Measurements from ENCODE around the gene LRBA.

The LRBA gene

DNA sequence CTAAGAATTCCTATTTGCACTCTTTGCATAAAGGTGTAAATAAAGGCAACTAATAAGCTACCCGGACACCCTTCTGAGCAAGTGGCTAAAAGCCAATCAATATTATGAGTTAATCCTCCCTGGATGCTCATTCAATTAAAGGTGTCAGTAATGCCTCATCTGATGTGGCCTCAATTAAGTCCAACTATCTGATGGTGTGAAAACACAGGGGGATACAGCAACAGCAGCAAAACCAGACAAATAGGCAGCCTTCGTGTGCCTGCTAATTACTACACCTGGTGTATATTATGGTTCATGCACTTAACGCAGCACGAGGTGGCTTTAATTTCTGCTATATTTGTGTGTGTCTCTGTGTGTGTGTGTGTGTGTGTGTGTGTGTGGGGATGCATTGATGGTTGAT is 692.4 kb downstream of the LRBA start:
- no peak for DNase-seq (ENCODE audit: low spot score)

DNA sequence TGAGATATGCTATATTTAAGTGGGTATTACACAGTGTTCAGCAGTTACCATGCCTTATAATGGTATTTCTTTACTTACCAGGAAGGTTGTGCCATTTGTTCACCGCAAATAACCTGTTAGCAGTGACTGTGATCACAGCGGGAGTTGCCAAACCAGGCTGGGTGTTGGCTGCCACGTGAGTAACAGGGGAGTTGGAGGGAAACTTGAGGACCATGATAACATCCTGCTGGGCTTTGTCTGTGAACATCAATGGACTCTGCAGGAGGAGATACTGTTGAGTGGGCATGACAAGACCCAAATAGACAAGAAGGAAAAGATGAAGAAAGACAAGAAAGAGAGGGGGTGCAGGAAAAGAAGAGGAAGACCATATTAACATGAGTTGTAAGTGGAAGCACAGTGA is 694.0 kb downstream of the LRBA start:
- no peak for DNase-seq (ENCODE audit: low spot score)

DNA sequence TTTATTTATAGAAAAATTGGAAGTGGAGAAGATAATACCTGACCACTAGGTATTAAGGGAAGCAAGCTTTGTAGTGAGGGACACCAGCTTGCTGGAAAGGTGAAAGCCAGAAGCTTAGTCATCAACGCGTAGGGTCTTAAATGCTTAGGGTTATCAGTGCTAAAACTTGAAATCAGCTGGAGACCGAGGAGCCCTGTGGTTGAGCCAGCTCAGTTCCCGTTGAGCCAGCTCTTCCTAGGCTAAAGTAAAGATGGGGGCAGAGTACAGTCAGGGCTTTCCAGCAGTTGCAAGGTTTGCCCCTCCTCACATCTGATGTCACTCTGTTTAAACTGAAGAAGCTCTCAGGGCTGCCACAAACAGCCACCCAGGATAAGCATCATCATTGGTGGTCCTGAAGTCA is 696.1 kb downstream of the LRBA start:
- no peak for DNase-seq (ENCODE audit: low spot score)

DNA sequence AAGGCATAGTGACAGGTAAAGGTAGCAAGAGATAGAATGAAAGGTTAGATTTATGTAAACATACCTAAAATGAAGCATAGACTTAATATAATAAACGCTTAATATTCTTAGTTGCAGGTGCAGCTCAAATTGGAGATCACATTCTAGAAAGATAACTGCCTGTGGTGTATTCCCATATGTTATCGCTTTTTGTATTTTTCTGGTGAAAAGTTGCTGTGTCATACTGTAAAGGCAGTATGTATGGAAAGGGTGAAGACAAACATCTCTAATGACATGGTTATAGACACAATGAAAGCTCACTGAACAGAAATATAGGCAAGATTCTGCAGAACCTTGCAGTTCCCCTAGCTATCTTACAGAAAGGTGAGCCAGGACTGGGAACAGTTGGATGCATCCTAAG is 696.6 kb downstream of the LRBA start:
- no peak for DNase-seq (ENCODE audit: low spot score)

DNA sequence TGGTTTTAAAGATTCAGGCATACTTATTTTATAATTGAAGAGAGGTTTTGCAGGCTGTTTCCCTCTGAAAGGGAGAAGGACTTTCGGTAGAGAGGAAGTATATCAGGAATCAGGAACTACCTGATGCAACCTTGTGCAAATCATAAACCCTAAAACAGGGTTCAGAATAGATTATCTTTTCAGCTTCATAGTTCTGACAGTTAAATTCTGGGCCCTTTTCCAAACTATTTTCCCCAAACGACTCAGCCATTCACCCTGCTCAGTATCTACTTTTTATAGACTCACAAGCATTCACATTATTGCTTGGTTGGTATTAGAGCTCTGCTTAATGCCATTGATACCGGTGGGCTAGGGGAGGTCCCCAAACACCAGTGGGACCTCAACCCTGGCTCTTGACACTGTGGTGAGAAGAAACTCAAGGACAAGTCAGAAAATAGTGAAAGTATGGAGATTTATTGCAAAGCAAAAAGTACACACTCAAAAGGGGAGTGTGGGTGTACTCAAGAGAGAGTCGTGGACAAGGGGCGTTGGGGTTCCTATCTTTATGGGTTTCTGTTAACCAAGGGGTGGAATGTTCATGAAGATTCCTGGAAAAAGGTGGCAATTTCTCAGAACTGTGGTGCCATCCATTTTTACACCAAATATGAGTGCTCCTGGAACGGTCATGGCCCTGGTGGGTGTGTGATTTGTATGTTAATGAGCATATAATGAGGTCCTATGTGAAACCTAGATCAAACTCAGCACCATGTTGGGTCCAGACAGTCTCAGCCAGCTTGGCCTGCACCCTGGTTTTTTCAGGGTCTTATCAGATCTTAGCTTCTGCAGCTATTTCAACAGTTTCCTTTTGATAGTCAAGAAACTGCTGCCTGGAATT is 698.5 kb downstream of the LRBA start:
- DNase-seq (ENCODE audit: low spot score) = no peak

DNA sequence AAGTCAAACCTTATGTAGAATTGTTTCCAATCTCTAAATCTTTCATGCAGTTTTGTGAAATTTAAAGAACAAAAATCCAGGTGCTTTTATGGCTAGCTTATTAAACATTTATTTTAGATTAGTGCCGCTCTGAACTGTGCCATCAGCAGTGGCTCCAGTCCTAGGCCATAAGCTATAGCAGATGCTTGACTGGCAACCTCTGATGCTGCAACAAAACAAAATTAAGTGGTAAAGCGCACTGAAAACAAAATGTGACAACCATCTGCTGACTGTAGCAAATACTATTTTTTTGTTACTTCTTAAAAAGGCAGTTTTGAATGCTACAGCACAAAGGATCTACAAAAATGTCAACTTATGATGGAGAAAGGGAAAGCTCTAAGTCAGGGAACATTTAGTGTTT is 699.4 kb downstream of the LRBA start:
- DNase-seq (ENCODE audit: low spot score) = no peak

DNA sequence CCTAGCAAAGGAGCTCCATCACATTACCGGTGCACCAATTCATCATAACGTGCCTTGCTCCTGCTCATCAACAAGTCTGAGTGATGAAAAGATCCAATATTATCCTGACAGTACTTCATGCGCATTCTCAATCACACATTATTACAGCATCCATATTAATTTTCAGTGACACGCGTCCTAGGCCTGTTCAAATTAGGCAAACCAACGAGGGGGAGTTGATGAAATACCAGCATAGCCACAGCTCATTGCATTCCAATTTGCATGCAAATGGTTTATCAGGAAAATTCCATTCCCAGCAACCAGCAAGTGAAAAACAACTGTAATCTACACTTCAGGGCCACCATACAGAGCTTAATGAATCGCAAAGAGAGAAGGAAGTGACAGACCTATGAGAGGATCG is 699.9 kb downstream of the LRBA start:
- DNase-seq (ENCODE audit: low spot score) = no peak

DNA sequence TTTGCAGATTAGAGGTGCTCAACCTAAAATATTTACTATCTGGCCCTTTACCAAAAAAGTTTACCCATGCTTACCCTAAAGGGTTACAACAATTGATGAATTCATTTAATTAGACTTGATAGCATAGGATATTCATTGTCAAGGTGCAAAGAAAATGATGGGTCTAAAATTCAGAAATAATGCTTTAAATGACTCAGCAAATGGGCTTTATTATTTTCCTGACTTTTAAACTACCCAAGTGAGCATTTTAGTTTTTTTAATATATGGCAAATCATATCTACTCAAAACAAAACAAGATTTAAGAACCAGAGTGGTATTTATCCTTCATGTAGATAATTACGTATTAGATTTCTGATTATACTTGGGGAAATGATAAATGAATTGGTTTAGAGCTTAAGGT is 701.1 kb downstream of the LRBA start:
- DNase-seq (ENCODE audit: low spot score) = no peak

DNA sequence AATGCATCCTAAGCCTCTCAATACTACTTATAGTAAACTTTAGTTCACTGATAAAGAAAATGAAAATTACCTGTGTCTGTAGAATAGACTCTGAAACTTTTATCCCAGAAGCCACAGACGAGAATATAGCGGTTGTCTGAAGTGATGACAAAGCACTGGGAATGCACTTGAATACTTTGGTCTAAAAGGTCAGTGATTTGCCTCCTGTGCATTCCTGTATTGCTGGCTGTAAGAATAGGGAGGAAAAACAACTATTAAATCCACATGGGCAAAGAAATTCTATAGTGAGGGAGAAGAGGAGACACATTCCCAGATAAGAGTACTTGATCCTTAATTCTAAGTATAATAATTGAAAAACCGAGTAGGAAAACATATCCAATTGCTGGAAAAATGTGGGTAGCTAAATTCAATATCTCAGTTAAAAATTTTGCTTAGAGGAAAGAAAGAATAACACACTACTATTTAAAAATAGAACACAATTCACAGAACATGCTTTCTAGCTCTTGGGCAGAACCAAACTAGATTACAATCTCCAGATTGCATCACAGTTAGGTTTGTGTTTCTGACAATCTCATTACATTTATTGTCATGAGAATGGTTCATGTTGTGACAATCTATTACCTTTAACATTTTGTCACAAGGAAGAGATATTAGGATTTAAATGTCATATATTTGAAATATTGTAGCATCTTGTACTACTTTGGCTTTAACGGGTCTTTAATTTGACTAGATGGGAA is 704.8 kb downstream of the LRBA start:
- no peak for DNase-seq (ENCODE audit: low spot score)

DNA sequence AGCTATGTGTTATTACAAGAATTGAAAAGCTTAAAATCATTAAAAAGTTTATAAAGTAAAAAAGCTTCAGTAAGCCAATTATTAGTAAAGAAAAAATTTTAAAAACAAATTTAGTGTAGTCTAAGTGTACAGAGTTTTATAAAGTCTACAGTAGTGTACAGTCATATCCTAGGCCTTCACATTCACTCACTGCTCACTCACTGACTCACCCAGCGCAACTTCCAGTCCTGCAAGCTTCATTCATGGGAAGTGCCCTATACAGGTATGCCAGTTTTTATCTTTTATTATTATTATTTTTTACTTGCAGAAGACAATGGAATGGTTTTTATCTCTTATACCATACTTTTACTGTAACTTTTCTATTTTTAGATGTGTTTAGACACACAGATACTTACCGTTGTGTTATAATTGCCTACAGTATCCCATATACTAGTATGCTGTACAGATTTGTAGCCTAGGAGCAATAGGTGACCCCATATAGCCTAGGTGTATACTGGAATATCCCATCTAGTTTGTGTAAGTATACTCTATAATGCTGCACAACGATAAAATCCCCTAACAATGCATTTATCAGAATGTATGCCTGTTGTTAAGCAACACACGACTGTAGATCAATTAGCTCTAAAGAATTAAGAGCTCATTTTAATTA is 706.1 kb downstream of the LRBA start:
- DNase-seq (ENCODE audit: low spot score) = no peak

DNA sequence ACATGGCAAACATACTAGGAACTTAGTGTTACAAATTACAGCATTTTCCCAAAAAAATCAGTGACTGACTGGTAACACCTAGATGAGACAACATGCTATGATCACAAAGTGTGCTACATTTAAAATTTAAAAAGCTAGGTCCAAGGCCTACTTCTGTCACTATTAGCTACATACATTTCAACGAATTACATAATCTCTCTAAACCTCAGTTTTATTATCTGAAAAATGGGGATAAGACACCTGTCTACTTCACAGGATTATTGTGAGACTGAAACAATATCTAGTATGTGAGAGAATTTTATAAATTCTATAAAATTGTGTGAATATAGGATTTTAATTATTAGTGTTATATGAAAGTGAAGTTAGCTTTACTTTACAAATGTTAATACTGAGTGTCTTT is 708.4 kb downstream of the LRBA start:
- DNase-seq (ENCODE audit: low spot score) = no peak

DNA sequence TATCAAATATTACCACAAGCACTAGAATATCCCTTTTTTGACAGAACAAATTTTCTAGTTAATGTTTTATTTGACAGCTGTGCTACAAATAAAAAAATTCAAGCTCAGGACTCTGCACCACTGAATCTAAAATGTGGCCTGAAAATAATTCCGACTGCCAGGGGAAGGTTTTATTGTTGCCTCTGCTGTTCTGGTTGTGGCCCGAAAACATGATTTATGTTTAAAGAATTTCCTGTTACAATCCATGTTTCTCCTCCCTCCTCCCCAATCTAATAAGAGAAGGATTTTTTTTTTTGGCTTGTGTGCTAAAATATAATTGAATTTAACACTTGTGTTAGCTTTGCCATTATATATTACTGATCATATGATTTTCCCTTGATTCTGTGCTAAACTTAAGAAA is 709.1 kb downstream of the LRBA start:
- no peak for DNase-seq (ENCODE audit: low spot score)

DNA sequence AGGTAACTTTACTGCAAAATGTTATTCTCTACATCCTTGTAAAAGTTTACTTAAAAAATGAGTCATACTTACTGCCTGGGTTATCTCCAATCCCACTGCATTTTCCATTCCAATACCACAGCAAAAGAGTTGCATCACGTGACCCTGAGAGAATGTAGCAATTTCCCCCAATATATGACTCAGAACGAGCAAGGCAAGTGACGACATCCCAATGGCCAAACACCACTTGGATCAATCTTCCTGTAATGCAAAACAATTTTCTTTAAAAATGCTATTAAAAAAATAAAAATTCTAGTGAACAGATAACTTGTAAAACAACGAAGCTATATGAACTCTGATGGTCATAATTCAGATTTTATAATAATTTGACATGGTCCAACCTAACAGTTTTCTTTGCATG is 712.5 kb downstream of the LRBA start:
- DNase-seq (ENCODE audit: low spot score) = peak; percentile 1

DNA sequence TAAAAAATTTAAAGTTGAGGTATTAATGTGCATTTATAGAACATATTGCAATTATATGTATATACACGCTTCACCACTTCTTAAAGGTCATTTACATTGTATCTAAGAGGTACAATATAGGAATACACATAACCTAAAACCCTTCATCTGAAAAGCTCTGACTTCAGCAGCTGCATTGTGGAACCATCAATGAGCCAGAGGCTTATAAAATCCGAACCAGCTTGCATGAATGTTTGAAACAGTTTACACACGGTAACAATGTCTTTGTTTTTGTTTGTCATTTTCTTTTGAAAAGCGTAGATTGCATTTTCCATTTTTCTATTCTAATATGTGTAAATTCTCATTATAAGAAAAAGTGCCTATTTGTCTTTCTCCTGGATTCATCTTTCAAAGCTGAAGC is 715.3 kb downstream of the LRBA start:
- no peak for DNase-seq (ENCODE audit: low spot score)

DNA sequence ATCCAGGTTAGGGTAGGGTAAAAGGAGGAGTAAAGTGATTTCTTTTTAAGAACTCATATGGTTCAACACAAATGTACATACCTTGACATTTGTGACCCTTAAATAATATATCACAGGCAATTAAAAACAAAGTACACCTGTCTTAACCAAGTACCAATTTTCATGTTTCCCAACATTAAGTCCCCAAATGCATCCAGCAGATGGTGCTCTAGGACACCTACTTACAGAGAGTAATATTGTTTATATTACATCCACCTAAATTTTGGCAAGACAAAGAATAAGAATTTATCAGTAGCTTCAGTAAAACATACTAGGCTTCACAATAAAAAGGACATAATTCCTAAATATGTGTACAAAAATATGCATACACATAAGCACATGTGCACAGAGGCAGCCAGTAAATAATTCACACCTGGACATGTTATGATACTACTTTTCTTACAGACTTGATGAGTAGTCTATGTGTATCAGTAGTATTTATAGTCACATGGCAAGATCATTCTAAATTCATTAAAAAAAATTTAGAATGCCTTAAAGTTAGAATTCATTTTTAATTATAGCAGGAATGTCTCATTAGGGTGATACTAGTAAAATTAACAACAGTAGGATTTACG is 717.1 kb downstream of the LRBA start:
- DNase-seq (ENCODE audit: low spot score) = peak; percentile 19

DNA sequence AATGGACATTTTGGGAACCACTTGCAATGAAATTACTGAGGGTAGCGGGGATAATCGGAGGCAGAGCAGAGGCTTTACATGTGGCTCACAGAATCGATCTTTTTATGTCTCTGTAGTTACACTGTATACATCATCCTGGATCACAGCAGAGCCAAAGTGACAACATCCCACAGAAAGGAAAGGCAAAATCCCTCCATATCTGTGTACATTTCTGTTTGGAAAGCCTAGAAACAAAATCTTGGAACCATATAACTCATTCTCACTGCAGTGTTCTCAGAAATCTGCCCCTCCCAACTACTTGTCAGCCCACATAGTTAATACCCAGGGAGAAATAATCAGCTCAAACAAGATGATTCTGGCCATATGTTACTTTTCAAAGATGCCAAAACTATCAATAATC is 725.2 kb downstream of the LRBA start:
- no peak for DNase-seq (ENCODE audit: low spot score)

DNA sequence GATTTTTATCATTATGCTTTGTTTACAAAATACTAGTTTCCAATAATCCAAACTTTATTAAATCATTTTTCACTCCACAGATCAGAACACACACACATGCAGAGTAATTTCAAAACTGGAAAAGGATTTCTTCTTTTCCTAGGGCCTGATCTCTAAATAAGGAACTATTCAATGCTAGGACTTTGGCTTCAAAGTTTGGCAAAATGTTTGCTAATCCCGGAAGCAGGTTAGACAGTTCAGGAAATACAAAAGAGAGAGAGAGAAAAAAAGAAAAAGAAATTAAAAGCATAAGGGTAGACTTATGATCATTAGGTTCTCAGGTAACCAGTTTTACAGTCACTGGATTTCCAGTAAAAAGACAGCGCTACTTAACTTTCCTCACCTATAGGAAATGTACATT is 725.9 kb downstream of the LRBA start:
- no peak for DNase-seq (ENCODE audit: low spot score)

DNA sequence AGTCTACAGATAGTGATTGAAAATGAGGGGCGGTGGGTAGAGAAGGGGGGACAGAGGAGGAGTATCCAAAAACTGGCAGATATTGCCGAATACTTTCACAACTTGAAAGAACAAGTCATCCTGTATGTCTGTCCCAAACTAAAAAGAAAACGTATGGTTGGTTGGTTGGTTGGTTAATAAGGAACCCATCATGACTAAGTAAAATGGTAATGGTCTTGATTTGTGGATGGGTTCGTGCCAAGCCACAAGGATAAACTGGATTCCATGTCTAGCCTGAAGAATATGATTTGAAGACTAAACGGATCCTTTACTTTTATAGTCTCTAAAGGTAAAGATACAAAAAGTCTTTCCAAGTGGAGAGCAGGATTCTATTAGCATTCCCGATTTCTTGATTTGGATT is 728.4 kb downstream of the LRBA start:
- DNase-seq (ENCODE audit: low spot score) = no peak

DNA sequence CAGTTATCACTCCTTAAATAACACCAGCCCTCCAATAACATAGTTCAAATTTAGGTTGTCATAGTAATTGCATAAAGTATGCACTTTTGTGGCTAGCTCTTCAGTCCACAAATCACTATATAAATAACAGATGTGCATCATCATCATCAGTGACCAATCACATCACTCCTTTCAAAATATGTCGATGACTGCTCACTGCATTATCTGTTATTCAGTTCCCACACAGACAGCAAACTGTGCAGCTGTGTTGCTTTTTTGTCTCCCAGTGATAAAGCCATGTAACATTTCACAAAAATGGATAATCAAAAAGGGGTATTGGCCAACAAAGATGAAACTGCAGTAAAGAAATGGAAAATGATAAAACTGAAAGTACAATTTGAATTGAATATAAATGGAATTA is 731.4 kb downstream of the LRBA start:
- DNase-seq (ENCODE audit: low spot score) = no peak

DNA sequence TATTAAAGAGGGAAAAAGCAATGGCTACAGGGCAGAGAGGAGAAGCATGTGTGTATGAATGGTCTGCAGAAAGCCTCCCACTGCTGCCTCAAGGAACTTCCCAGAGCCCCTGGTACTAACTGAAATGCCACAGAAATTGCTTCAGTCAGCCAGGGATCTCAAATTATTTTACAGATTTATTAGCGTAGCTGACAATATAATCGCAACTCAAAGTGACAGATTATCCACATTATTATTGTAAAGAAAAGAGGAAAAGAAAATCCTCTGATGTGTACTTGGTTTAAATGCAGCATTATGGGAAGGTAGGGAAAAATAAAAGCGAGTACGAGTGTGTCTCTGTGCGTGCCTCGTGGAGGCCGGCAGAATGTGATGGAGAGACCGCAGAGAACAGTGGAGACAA is 734.1 kb downstream of the LRBA start:
- DNase-seq (ENCODE audit: low spot score) = no peak

DNA sequence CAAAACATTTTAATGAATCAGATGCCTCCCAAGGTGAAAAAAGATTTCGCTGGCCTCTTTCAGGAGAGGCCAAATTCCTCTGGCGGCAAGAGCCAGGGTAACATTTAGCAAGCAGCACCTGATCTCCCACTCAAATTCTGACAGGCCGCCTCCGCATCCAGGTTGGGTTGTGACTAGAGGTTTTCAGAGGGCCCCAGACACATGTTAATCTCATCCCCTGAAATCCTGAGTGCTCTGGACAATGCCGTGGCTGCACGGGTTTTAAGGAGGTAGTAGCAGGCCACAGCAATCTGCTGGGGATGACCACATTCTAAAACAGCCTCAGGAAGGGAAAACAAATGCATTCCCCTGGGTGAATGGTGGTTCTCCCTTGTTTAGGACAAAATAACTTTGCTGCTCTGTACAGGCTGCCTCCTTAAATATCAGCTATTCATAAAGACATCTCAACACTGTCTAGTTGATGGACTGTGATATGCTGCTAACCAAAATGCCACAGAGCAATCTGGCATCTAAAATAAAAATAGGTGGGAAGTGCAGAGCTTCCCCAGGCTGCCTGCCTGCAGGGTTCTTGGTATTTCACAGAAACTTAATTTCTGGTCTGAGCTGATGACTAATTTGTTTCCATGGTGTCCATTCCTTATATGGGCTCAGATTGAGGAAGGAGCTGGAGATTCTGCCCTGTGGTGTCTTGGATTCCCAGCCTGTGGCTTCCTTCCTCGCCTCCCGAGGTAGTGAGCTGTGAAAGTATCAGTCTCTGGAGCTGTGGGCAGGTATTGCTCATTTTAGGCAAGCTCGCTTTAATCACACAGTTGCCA is 734.8 kb downstream of the LRBA start:
- no peak for DNase-seq (ENCODE audit: low spot score)

DNA sequence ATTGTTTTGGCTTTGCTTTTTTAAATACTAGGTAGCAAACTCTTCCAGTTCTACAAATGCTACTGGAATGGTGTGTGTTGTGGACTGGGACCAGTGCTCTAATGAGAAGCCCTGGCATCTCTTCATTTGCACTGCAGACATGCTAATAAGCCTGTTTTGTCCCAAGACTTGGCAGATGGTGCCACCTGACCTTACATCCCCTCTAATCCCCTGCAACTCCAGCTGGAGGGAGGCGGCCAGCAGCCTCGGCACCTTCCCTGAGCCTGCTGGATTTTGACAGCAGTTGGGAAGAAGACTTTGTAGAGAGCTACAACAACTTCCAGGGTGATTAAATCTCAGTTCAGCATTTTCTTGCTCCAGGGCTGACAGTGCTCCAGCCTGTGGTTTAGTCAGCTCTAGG is 736.9 kb downstream of the LRBA start:
- no peak for DNase-seq (ENCODE audit: low spot score)

Data from CD4-positive, alpha-beta T cell treated with Interleukin-2 at 100 ng/mL for 4 hours (primary cell).